ENCODE measurements around the gene PDZD2.

- TF ChIP-seq, protein P1, sequence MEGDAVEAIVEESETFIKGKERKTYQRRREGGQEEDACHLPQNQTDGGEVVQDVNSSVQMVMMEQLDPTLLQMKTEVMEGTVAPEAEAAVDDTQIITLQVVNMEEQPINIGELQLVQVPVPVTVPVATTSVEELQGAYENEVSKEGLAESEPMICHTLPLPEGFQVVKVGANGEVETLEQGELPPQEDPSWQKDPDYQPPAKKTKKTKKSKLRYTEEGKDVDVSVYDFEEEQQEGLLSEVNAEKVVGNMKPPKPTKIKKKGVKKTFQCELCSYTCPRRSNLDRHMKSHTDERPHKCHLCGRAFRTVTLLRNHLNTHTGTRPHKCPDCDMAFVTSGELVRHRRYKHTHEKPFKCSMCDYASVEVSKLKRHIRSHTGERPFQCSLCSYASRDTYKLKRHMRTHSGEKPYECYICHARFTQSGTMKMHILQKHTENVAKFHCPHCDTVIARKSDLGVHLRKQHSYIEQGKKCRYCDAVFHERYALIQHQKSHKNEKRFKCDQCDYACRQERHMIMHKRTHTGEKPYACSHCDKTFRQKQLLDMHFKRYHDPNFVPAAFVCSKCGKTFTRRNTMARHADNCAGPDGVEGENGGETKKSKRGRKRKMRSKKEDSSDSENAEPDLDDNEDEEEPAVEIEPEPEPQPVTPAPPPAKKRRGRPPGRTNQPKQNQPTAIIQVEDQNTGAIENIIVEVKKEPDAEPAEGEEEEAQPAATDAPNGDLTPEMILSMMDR (IDR thresholded peaks at IDR 0.05; ENCODE audit: poor library complexity): no peak
- no peak for TF ChIP-seq EZH2 (IDR thresholded peaks at IDR 0.05; ENCODE audit: borderline replicate concordance)
- TF ChIP-seq EZH2phosphoT487 (IDR thresholded peaks at IDR 0.05; ENCODE audit: low read depth, severe bottlenecking, unreplicated experiment): no peak
Measured at GRCh38 chr5:32138839-32139493, 500.0 kb downstream of the PDZD2 start.

All from hepatocyte (in vitro differentiated cells).